Measurements from ENCODE around the gene CDC42EP3. TPM values are rescaled to one million over a fixed set of nuclear protein-coding genes. Genes with fewer than 3 reads are reported as not detected.

The CDC42EP3 gene
- total RNA-seq, 1 experiment from 2014 or later = 31.5 TPM

DNA sequence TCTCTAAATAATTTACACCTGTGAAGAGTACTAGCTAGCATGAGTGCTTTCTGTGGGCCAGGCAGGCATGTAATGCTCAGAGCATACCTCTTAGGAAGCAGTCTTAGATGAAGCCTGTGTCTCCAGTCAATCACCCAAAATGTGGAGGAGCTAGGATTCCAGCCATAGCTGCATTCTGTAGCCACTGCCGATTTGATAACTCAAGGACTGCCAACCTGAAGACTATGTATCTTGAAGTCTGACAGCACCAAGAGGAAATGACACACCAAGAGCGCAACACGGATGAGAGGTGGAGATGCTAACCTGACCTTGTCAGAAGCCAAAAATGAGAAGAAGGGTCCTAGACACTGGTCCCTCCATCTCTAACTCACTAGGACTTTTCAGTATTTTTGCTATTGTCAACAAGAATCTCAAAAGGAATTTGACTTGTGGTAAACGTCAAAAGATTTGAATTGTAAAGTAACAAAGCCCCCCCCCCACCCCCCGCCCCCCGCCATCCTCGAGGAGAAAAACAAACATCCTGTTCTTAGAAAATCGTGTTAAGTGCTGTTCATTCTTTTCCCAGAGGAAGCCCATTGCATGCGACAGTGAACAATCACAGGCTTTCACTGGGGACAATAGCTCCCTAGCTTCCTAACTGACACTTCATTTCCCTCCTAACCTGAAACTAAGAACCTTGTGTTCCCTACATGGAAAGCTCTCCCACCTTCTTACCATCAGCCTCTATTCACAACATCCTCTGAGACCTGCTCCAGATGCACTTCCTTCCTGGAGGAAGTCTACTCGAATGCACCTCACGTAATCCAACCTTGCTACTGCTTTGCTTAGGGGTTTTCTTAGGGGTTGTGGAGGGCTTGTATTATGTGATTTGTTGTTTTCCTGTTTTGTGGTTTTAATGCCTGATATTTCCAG lies 14.7 kb downstream of the CDC42EP3 start:
- H3K4me1 Mint-ChIP-seq = peaks cover 90% of the 10 kb centered on the region
- peak overlapping the region; percentile 24 for H3K4me3 Mint-ChIP-seq
- H3K27ac Mint-ChIP-seq = peak overlapping the region; percentile 85
- peaks cover 4% of the 10 kb centered on the region; the same call in 1 of the 2 replicates for H3K36me3 Mint-ChIP-seq
- H3K27me3 Mint-ChIP-seq (ENCODE audit: low read depth) = peaks cover 41% of the 10 kb centered on the region
- no peak for DNase-seq (ENCODE audit: low spot score)
- POLR2A ChIA-PET = interaction anchor here (0.6 to 2.2 kb wide), 3 partner anchors 14 to 134 kb away, joined by 4 to 11 read pairs (median 4); partner anchors contain the start of gene CDC42EP3
- ATAC-seq = peak; percentile 79
- TF ChIP-seq MXD4 (CRISPR knock-in tag; IDR thresholded peaks at IDR 0.05; ENCODE audit: borderline replicate concordance) (no peak), ZNF219 (CRISPR knock-in tag; IDR thresholded peaks at IDR 0.05; ENCODE audit: borderline replicate concordance) (no peak), TEAD1 (CRISPR knock-in tag; IDR thresholded peaks at IDR 0.05) (peak; percentile 12; the same call in 1 of the 2 replicates), GTF2I (CRISPR knock-in tag; conservative IDR thresholded peaks at IDR 0.05) (no peak), ATF1 (CRISPR knock-in tag; IDR thresholded peaks at IDR 0.05) (no peak), HMGA2 (CRISPR knock-in tag; IDR thresholded peaks at IDR 0.05) (no peak), NFE2L1 (CRISPR knock-in tag; IDR thresholded peaks at IDR 0.05) (0 out of 2 replicates have a peak, but pooled peaks have one; percentile 32), FOXJ3 (CRISPR knock-in tag; IDR thresholded peaks at IDR 0.05; ENCODE audit: borderline replicate concordance) (no peak), FOXK1 (CRISPR knock-in tag; IDR thresholded peaks at IDR 0.05) (peak; percentile 77; the same call in 1 of the 2 replicates), ETV6 (CRISPR knock-in tag; IDR thresholded peaks at IDR 0.05) (peak; percentile 92), ZNF317 (CRISPR knock-in tag; IDR thresholded peaks at IDR 0.05; ENCODE audit: borderline replicate concordance, low read depth) (no peak), ZNF671 (CRISPR knock-in tag; IDR thresholded peaks at IDR 0.05) (peak; percentile 50; the same call in 1 of the 2 replicates), NR3C1 (CRISPR knock-in tag; conservative IDR thresholded peaks at IDR 0.05; ENCODE audit: low read depth) (no peak)
- TF ChIP-seq, protein P1, sequence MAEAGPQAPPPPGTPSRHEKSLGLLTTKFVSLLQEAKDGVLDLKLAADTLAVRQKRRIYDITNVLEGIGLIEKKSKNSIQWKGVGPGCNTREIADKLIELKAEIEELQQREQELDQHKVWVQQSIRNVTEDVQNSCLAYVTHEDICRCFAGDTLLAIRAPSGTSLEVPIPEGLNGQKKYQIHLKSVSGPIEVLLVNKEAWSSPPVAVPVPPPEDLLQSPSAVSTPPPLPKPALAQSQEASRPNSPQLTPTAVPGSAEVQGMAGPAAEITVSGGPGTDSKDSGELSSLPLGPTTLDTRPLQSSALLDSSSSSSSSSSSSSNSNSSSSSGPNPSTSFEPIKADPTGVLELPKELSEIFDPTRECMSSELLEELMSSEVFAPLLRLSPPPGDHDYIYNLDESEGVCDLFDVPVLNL (CRISPR knock-in tag; IDR thresholded peaks at IDR 0.05; ENCODE audit: borderline replicate concordance, low read depth) = no peak
- TF ChIP-seq, protein P2, sequence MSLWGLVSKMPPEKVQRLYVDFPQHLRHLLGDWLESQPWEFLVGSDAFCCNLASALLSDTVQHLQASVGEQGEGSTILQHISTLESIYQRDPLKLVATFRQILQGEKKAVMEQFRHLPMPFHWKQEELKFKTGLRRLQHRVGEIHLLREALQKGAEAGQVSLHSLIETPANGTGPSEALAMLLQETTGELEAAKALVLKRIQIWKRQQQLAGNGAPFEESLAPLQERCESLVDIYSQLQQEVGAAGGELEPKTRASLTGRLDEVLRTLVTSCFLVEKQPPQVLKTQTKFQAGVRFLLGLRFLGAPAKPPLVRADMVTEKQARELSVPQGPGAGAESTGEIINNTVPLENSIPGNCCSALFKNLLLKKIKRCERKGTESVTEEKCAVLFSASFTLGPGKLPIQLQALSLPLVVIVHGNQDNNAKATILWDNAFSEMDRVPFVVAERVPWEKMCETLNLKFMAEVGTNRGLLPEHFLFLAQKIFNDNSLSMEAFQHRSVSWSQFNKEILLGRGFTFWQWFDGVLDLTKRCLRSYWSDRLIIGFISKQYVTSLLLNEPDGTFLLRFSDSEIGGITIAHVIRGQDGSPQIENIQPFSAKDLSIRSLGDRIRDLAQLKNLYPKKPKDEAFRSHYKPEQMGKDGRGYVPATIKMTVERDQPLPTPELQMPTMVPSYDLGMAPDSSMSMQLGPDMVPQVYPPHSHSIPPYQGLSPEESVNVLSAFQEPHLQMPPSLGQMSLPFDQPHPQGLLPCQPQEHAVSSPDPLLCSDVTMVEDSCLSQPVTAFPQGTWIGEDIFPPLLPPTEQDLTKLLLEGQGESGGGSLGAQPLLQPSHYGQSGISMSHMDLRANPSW (CRISPR knock-in tag; conservative IDR thresholded peaks at IDR 0.05; ENCODE audit: low read depth) = no peak
- TF ChIP-seq, protein P3, sequence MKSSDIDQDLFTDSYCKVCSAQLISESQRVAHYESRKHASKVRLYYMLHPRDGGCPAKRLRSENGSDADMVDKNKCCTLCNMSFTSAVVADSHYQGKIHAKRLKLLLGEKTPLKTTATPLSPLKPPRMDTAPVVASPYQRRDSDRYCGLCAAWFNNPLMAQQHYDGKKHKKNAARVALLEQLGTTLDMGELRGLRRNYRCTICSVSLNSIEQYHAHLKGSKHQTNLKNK (CRISPR knock-in tag; IDR thresholded peaks at IDR 0.05) = 0 out of 2 replicates have a peak, but pooled peaks have one; percentile 48
- CTCF ChIA-PET = interaction anchor here (1.1 to 1.9 kb wide), 2 partner anchors 15 to 221 kb away, joined by 8 to 9 read pairs; no protein-coding TSS in a partner anchor
- no peaks in the 10 kb centered on the region for H3K9me3 Mint-ChIP-seq

DNA sequence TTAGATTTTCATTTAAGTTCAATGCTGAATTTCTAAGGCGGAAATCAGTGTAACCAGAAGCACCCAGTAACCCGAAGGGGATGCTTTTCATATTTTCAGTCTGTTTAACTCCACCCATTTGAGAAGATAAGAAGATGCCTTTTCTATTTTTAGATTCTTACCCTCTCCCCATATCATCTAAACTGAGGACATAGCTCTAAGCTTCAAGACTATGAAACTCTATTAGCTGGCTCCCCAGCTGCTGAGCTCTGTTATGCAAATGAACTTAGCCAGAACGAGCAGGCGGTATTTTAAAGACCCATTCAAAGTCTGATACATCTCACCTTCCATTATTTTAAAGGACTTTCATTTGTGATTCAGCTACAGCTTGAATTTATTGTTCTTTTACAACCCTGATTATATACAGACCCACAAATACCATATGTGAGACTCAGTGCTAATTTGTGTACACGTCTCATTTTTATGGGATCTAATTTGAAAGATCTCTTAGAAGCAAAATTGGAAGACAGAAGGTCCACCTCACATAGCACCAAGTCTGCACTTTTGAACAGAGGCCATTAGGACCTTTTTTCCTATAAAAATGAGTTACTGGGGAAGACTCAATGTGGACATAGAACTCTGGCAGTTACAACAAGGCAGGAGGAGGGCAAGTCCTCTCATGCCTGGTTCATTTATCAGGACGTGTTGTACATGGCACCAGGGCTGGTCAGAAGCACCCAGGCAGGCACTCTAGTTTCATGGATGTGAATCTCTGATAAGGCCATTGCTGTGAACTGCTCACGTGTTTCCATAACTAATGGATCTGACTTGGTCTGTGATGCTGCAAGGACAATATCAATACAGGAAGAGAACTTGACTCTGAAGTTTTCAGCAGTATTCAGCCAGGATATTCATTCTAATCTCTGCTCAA lies 16.3 kb downstream of the CDC42EP3 start:
- Mint-ChIP-seq H3K4me3 (peak overlapping the region; percentile 57), H3K9me3 (no peaks in the 10 kb centered on the region), H3K27ac (peak overlapping the region; percentile 66), H3K4me1 (peaks cover 90% of the 10 kb centered on the region), H3K27me3 (ENCODE audit: low read depth) (peaks cover 41% of the 10 kb centered on the region), H3K36me3 (peaks cover 8% of the 10 kb centered on the region; the same call in 1 of the 2 replicates)
- no peak for TF ChIP-seq NFE2L1 (CRISPR knock-in tag; IDR thresholded peaks at IDR 0.05)
- ATAC-seq (peak; percentile 24), DNase-seq (ENCODE audit: low spot score) (no peak)
- POLR2A ChIA-PET = interaction anchor here (1.3 kb wide), 1 partner anchor 17 kb away, joined by 5 read pairs; no protein-coding TSS in a partner anchor
- CTCF ChIA-PET = interaction anchor here (1.0 to 1.5 kb wide), 6 partner anchors 17 to 259 kb away, joined by 3 to 9 read pairs (median 6); no protein-coding TSS in a partner anchor
